ENCODE results near the gene EXT2.

The EXT2 gene

GRCh38 chr11:44058275-44058674, 37.2 kb upstream of the EXT2 start:
- no peak overlapping the region for H3K27ac ChIP-seq
- no peak for TF ChIP-seq CTCF (conservative IDR thresholded peaks at IDR 0.05)

GRCh38 chr11:44065161-44065661, 30.3 kb upstream of the EXT2 start:
- H3K27ac ChIP-seq = peak overlapping the region; percentile 77; the same call in 1 of the 2 replicates
- no peak for TF ChIP-seq CTCF (conservative IDR thresholded peaks at IDR 0.05)

- TF ChIP-seq CTCF (conservative IDR thresholded peaks at IDR 0.05) = peak; percentile 82
- peak within 1 kb of the TSS; percentile 77 for H3K27ac ChIP-seq
These were observed 29.4 kb upstream of the EXT2 start, which contains the start of gene ACCS for GRCh38 chr11:44065841-44066731. ACCS (plus strand) TSS chr11:44066270; CDS start chr11:44067628, 1,358 bp downstream.

GRCh38 chr11:44066732-44067141, 28.7 kb upstream of the EXT2 start:
- no peak for TF ChIP-seq CTCF (conservative IDR thresholded peaks at IDR 0.05)
- peak overlapping the region; percentile 77 for H3K27ac ChIP-seq

- no peak overlapping the region; the same call in 1 of the 2 replicates for H3K27ac ChIP-seq
- no peak for TF ChIP-seq CTCF (conservative IDR thresholded peaks at IDR 0.05)
These were observed 28.2 kb upstream of the EXT2 start for GRCh38 chr11:44067266-44067665.

GRCh38 chr11:44068180-44068579, 27.3 kb upstream of the EXT2 start:
- H3K27ac ChIP-seq = no peak overlapping the region
- no peak for TF ChIP-seq CTCF (conservative IDR thresholded peaks at IDR 0.05)

GRCh38 chr11:44071157-44071556, 24.3 kb upstream of the EXT2 start:
- H3K27ac ChIP-seq = no peak overlapping the region
- no peak for TF ChIP-seq CTCF (conservative IDR thresholded peaks at IDR 0.05)
